Endodermal cell (in vitro differentiated cells): ENCODE measurements around the gene ZC3H18. TPM values are rescaled to one million over a fixed set of nuclear protein-coding genes. Genes with fewer than 3 reads are reported as not detected.
A peak's percentile ranks its signal among the peaks of the same experiment; 100 is the strongest.

Experiments
- DNase-seq: peaks from one replicate; pipeline ENCODE4 v3.0.0-alpha.2; 2017
- H3K27ac ChIP-seq: 2 replicates; pipeline ENCODE4 v1.5.1; 2013; ENCODE audit warnings: mild to moderate bottlenecking, low read depth, low read length, moderate library complexity
- H3K27me3 ChIP-seq: 2 replicates; pipeline ENCODE4 v1.6.1; 2013; ENCODE audit warnings: mild to moderate bottlenecking, low read length, moderate library complexity; ENCODE audit not compliant: insufficient read depth, control insufficient read depth, poor library complexity, severe bottlenecking
- H3K36me3 ChIP-seq: 2 replicates; pipeline ENCODE4 v1.7.0; 2013; ENCODE audit warnings: mild to moderate bottlenecking, low read length, moderate library complexity; ENCODE audit not compliant: control insufficient read depth, insufficient read depth
- H3K4me1 ChIP-seq: one replicate; pipeline ENCODE4 v1.7.0; 2013; ENCODE audit warnings: low read length; ENCODE audit not compliant: control insufficient read depth, insufficient read depth
- H3K4me3 ChIP-seq: 2 replicates; pipeline ENCODE4 v1.5.1; 2013; ENCODE audit warnings: mild to moderate bottlenecking, low read length, moderate library complexity
- H3K9ac ChIP-seq: 2 replicates; pipeline ENCODE4 v1.6.1; 2013; ENCODE audit warnings: mild to moderate bottlenecking, low read length, moderate library complexity; ENCODE audit not compliant: poor library complexity, severe bottlenecking; ENCODE audit errors: extremely low read depth
- H3K9me3 ChIP-seq: 2 replicates; pipeline ENCODE4 v1.6.1; 2013; ENCODE audit warnings: mild to moderate bottlenecking, low read length, moderate library complexity; ENCODE audit not compliant: control insufficient read depth
- H3K27ac Mint-ChIP-seq: 2 replicates; pipeline ENCODE4 v1.8.0; 2020; ENCODE audit warnings: mixed read lengths
- H3K27me3 Mint-ChIP-seq: 2 replicates; pipeline ENCODE4 v1.8.0; 2021; ENCODE audit warnings: mild to moderate bottlenecking, mixed read lengths; ENCODE audit not compliant: insufficient read depth
- H3K36me3 Mint-ChIP-seq: 2 replicates; pipeline ENCODE4 v1.8.0; 2020; ENCODE audit warnings: low read depth, mixed read lengths
- H3K4me1 Mint-ChIP-seq: 2 replicates; pipeline ENCODE4 v1.8.0; 2020; ENCODE audit warnings: mixed read lengths
- H3K4me3 Mint-ChIP-seq: 2 replicates; pipeline ENCODE4 v1.8.0; 2020; ENCODE audit warnings: mild to moderate bottlenecking, moderate library complexity, mixed read lengths
- H3K9me3 Mint-ChIP-seq: 2 replicates; pipeline ENCODE4 v1.8.0; 2020; ENCODE audit warnings: mild to moderate bottlenecking, mixed read lengths
- CTCF ChIP-seq: fragments of 200-600 bp; sonication (generic); conservative IDR thresholded peaks from 2 replicates; pipeline ENCODE4 v1.5.0; 2021; ENCODE audit warnings: antibody characterized with exemption, mild to moderate bottlenecking
- WGBS, 2 experiments: methylation state at CpG; one replicate each; pipeline versions ENCODE4 v1.1.5 to v1.1.7; 2013; ENCODE audit warnings: missing lambda C conversion rate in 2 of 2, mixed read lengths in 1 of 2; ENCODE audit not compliant: insufficient coverage in 1 of 2, insufficient read length in 1 of 2; 5-methylcytosine and 5-hydroxymethylcytosine counted together
- total RNA-seq, 2 donors: library from RNA; stranded (reverse); fragmentation: NEBNext Ultra II Directional in 1 of 2; extraction: Animal tissue kit (Norgen Biotek cat#: 25700) in 1 of 2; gene quantifications; 2 replicates in 1 of 2; 3 replicates in 1 of 2; pipeline ENCODE4 v1.2.1, GENCODE V29; 2021

Gene ZC3H18
- total RNA-seq, 2 donors from 2014 or later, result 75.4 to 76.6 TPM

- DNase-seq, result peak; percentile 76
Observed at GRCh38 chr16:88558457-88559442, 11.5 kb upstream of the ZC3H18 start.

GRCh38 chr16:88560714-88561484, 9.3 kb upstream of the ZC3H18 start:
- H3K27ac Mint-ChIP-seq, result no peak overlapping the region
- H3K4me3 Mint-ChIP-seq, result no peak overlapping the region
- H3K36me3 ChIP-seq, result no peaks in the 10 kb centered on the region
- 70 to 80% methylated on average over 15 to 22 of the region's 22 CpGs for WGBS, 2 experiments
- H3K36me3 Mint-ChIP-seq, result no peaks in the 10 kb centered on the region
- H3K27me3 ChIP-seq, result peaks cover 6% of the 10 kb centered on the region
- no peak for TF ChIP-seq CTCF
- DNase-seq, result peak; percentile 91
- no peaks in the 10 kb centered on the region for H3K9me3 ChIP-seq
- H3K27ac ChIP-seq, result no peak overlapping the region
- peaks cover 2% of the 10 kb centered on the region for H3K9me3 Mint-ChIP-seq
- H3K27me3 Mint-ChIP-seq, result peaks cover 28% of the 10 kb centered on the region
- H3K9ac ChIP-seq, result no peak overlapping the region
- no peaks in the 10 kb centered on the region for H3K4me1 Mint-ChIP-seq
- H3K4me1 ChIP-seq, result no peaks in the 10 kb centered on the region
- H3K4me3 ChIP-seq, result no peak overlapping the region

More at GRCh38 chr16:88558457-88559442, 11.5 kb upstream of the ZC3H18 start:
- Histone ChIP-seq H3K9me3 (no peaks in the 10 kb centered on the region), H3K27ac (no peak overlapping the region), H3K36me3 (no peaks in the 10 kb centered on the region), H3K27me3 (peaks cover 6% of the 10 kb centered on the region), H3K4me1 (no peaks in the 10 kb centered on the region), H3K4me3 (no peak overlapping the region), H3K9ac (no peak overlapping the region)
- Mint-ChIP-seq H3K27me3 (peaks cover 26% of the 10 kb centered on the region), H3K36me3 (no peaks in the 10 kb centered on the region), H3K27ac (no peak overlapping the region), H3K4me3 (no peak overlapping the region), H3K4me1 (no peaks in the 10 kb centered on the region), H3K9me3 (peaks cover 2% of the 10 kb centered on the region)
- peak; percentile 66 for TF ChIP-seq CTCF
- WGBS, 2 experiments, result 55 to 70% methylated on average over 6 to 27 of the region's 45 CpGs

- peak; percentile 74 for TF ChIP-seq CTCF
- no peaks in the 10 kb centered on the region for H3K36me3 ChIP-seq
- peak; percentile 74 for DNase-seq
- no peak overlapping the region for H3K27ac Mint-ChIP-seq
- no peaks in the 10 kb centered on the region for H3K36me3 Mint-ChIP-seq
- H3K4me3 Mint-ChIP-seq, result no peak overlapping the region
- no peak overlapping the region for H3K4me3 ChIP-seq
- H3K27me3 ChIP-seq, result peaks cover 6% of the 10 kb centered on the region
- 19 to 36% methylated on average over 14 to 23 of the region's 24 CpGs for WGBS, 2 experiments
- no peaks in the 10 kb centered on the region for H3K9me3 Mint-ChIP-seq
- no peaks in the 10 kb centered on the region for H3K4me1 Mint-ChIP-seq
- no peak overlapping the region for H3K9ac ChIP-seq
- no peaks in the 10 kb centered on the region for H3K9me3 ChIP-seq
- peaks cover 24% of the 10 kb centered on the region for H3K27me3 Mint-ChIP-seq
- H3K27ac ChIP-seq, result no peak overlapping the region
- no peaks in the 10 kb centered on the region for H3K4me1 ChIP-seq
Observed at GRCh38 chr16:88561485-88562359, 8.5 kb upstream of the ZC3H18 start.
